A673 (cell line): ENCODE results near the gene LMNB1.

Experiments
- CTCF ChIP-seq: fragments of 300-800, 200-600 bp; sonication (generic); conservative IDR thresholded peaks from 2 replicates; pipeline ENCODE4 v1.5.1; 2017; ENCODE audit warnings: low read depth, mild to moderate bottlenecking, antibody characterized with exemption, low read length, moderate library complexity, mixed read lengths
- EZH2 ChIP-seq: fragments of 200-600 bp; sonication (generic); IDR thresholded peaks from 2 replicates; pipeline ENCODE4 v1.6.1; 2017; ENCODE audit warnings: borderline replicate concordance, low read depth, mild to moderate bottlenecking, mixed read lengths, antibody characterized with exemption, low read length; ENCODE audit not compliant: poor library complexity, severe bottlenecking

DNA sequence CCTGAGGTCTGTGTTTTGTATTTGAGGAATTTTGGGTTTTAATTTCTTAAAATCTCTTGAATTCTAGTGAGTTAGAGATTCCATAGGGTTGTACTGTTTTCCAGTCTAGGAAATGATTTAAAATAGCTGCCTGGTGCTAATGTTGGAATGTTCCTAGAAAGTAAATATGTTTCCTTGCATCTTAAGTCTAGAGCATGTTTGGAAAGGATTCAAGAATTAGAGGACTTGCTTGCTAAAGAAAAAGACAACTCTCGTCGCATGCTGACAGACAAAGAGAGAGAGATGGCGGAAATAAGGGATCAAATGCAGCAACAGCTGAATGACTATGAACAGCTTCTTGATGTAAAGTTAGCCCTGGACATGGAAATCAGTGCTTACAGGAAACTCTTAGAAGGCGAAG is 41.8 kb downstream of the LMNB1 start:
- TF ChIP-seq CTCF (no peak), EZH2 (no peak)
